ENCODE results near the gene MGMT.

Gene MGMT

GRCh38 chr10:129774082-129774735 lies 307.2 kb downstream of the MGMT start:
- DNase-seq (ENCODE audit: low read depth) = no peak

GRCh38 chr10:129774736-129775401 lies 307.8 kb downstream of the MGMT start:
- DNase-seq (ENCODE audit: low read depth) = no peak

- no peak for DNase-seq (ENCODE audit: low read depth)
Observed at GRCh38 chr10:129775681-129776080, 308.6 kb downstream of the MGMT start.

GRCh38 chr10:129777687-129778086 lies 310.6 kb downstream of the MGMT start:
- DNase-seq (ENCODE audit: low read depth) = no peak

GRCh38 chr10:129778571-129778970 lies 311.5 kb downstream of the MGMT start:
- DNase-seq (ENCODE audit: low read depth) = no peak

GRCh38 chr10:129779126-129780111 lies 312.4 kb downstream of the MGMT start:
- DNase-seq (ENCODE audit: low read depth) = no peak

- no peak for DNase-seq (ENCODE audit: low read depth)
Observed at GRCh38 chr10:129780198-129780597, 313.2 kb downstream of the MGMT start.

- no peak for DNase-seq (ENCODE audit: low read depth)
Observed at GRCh38 chr10:129780901-129781795, 314.1 kb downstream of the MGMT start.

GRCh38 chr10:129784291-129784690 lies 317.2 kb downstream of the MGMT start:
- no peak for DNase-seq (ENCODE audit: low read depth)

GRCh38 chr10:129784891-129785290 lies 317.9 kb downstream of the MGMT start:
- no peak for DNase-seq (ENCODE audit: low read depth)

GRCh38 chr10:129785536-129785981 lies 318.5 kb downstream of the MGMT start:
- no peak for DNase-seq (ENCODE audit: low read depth)

GRCh38 chr10:129786216-129786615 lies 319.2 kb downstream of the MGMT start:
- DNase-seq (ENCODE audit: low read depth) = no peak

GRCh38 chr10:129787557-129787956 lies 320.5 kb downstream of the MGMT start:
- no peak for DNase-seq (ENCODE audit: low read depth)

GRCh38 chr10:129788215-129788614 lies 321.2 kb downstream of the MGMT start:
- DNase-seq (ENCODE audit: low read depth) = no peak

- DNase-seq (ENCODE audit: low read depth) = no peak
Observed at GRCh38 chr10:129790715-129791446, 323.8 kb downstream of the MGMT start.

- no peak for DNase-seq (ENCODE audit: low read depth)
Observed at GRCh38 chr10:129792141-129792540, 325.1 kb downstream of the MGMT start.

- no peak for DNase-seq (ENCODE audit: low read depth)
Observed at GRCh38 chr10:129792864-129793263, 325.8 kb downstream of the MGMT start.

- no peak for DNase-seq (ENCODE audit: low read depth)
Observed at GRCh38 chr10:129793479-129793878, 326.4 kb downstream of the MGMT start.

GRCh38 chr10:129793996-129794395 lies 327.0 kb downstream of the MGMT start:
- no peak for DNase-seq (ENCODE audit: low read depth)

- DNase-seq (ENCODE audit: low read depth) = no peak
Observed at GRCh38 chr10:129796710-129797420, 329.8 kb downstream of the MGMT start.

Data from T follicular helper cell (primary cell).